GM18498 (cell line): ENCODE measurements around the gene LRRTM2.
"Not testable (repeated sequence)": the region's sequence is repeated elsewhere in the genome, so short reads cannot be mapped to it uniquely, and the experiment has no call there.

ENCODE experiments used
- ATAC-seq: cut with Tn5 transposase; IDR thresholded peaks from one replicate; pipeline ENCODE4 v1.9.1; 2021; ENCODE audit warnings: mild to moderate bottlenecking, moderate library complexity; ENCODE audit not compliant: unreplicated experiment

LRRTM2 gene

GRCh38 chr5:138841531-138841930, 33.6 kb downstream of the LRRTM2 start:
- no peak for ATAC-seq

- no peak for ATAC-seq
These were observed 35.0 kb downstream of the LRRTM2 start for GRCh38 chr5:138840103-138840502.

GRCh38 chr5:138837160-138837559, 38.0 kb downstream of the LRRTM2 start:
- no peak for ATAC-seq

GRCh38 chr5:138834853-138835252, 40.3 kb downstream of the LRRTM2 start:
- not testable (repeated sequence) for ATAC-seq

- no peak for ATAC-seq
These were observed 41.2 kb downstream of the LRRTM2 start for GRCh38 chr5:138833726-138834480.

- no peak for ATAC-seq
These were observed 42.1 kb downstream of the LRRTM2 start for GRCh38 chr5:138833080-138833479.

- no peak for ATAC-seq
These were observed 42.9 kb downstream of the LRRTM2 start for GRCh38 chr5:138832218-138832617.

- ATAC-seq = no peak
These were observed 43.4 kb downstream of the LRRTM2 start for GRCh38 chr5:138831703-138832102.

- no peak for ATAC-seq
These were observed 45.8 kb downstream of the LRRTM2 start for GRCh38 chr5:138829341-138829740.

- no peak for ATAC-seq
These were observed 46.6 kb downstream of the LRRTM2 start for GRCh38 chr5:138828556-138828955.

GRCh38 chr5:138824924-138825863, 49.9 kb downstream of the LRRTM2 start:
- ATAC-seq = no peak

GRCh38 chr5:138824516-138824915, 50.6 kb downstream of the LRRTM2 start:
- ATAC-seq = no peak

GRCh38 chr5:138820695-138821094, 54.4 kb downstream of the LRRTM2 start:
- ATAC-seq = no peak

- no peak for ATAC-seq
These were observed 56.1 kb downstream of the LRRTM2 start for GRCh38 chr5:138819081-138819480.
